Measurements from ENCODE around the gene PPP2R2B. TPM values are rescaled to one million over a fixed set of nuclear protein-coding genes. Genes with fewer than 3 reads are reported as not detected.

PPP2R2B gene
- total and polyA plus RNA-seq, 2 of the 4 experiments (the other 2 are of a cell fraction): not detected

DNA sequence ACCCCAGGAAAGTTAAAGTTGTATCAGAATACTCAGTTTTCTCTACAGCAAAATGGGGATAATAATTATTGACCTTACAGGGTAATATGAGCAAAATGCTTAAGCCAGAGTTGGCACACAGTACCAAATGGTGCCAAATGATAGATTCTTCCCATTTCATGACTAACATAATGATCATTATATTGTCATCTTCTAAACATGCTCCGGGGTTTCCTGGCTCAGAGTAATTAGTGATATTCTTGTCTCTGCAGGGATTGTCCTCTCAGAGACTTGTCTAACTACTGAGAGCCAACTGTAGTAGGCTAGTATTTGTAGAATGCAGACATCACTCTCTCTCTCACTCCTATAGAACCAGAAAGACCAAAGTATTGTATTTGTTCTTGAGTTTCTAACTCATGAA, 25.2 kb upstream of the PPP2R2B start:
- Histone ChIP-seq H2BK5ac (ENCODE audit: low read depth, low read length, poor library complexity, severe bottlenecking) (no peak overlapping the region), H2BK120ac (ENCODE audit: low read depth, low read length) (no peak overlapping the region), H3K36me3 (ENCODE audit: control insufficient read depth, insufficient read depth, low read length) (no peaks in the 10 kb centered on the region), H4K5ac (ENCODE audit: low read depth, low read length) (no peak overlapping the region), H4K91ac (ENCODE audit: insufficient read depth, low read depth, low read length) (no peak overlapping the region), H2AK9ac (replicated peaks; ENCODE audit: low read depth, low read length, poor library complexity) (no peak overlapping the region), H3K14ac (replicated peaks; ENCODE audit: low read depth, low read length) (no peak overlapping the region), H2BK15ac (ENCODE audit: low read depth, low read length) (no peak overlapping the region), H4K8ac (ENCODE audit: low read depth in 2 of 2, low read length in 2 of 2) (no peak overlapping the region), H3K9ac (ENCODE audit: low read depth, low read length) (no peak overlapping the region), H3K4me3 (ENCODE audit: insufficient read depth, low read depth, low read length) (no peak overlapping the region), H3K9me3 (ENCODE audit: control insufficient read depth, insufficient read depth, low read length) (no peaks in the 10 kb centered on the region), H3K56ac (ENCODE audit: extremely low read depth, insufficient read depth, low read length) (no peak overlapping the region), H3K27ac (ENCODE audit: insufficient read depth, low read length) (no peak overlapping the region), H3K23ac (ENCODE audit: low read depth, low read length) (no peak overlapping the region), H2AK5ac (ENCODE audit: low read depth, low read length) (no peak overlapping the region), H4K20me1 (ENCODE audit: insufficient read depth, low read length) (no peaks in the 10 kb centered on the region), H3K79me1 (ENCODE audit: low read depth in 1 of 2, low read length in 2 of 2) (no peaks in the 10 kb centered on the region), H3K4me1 (ENCODE audit: control insufficient read depth, insufficient read depth, low read length) (no peaks in the 10 kb centered on the region), H3K4me2 (ENCODE audit: low read depth, low read length) (no peak overlapping the region), H3K27me3 (ENCODE audit: control insufficient read depth, insufficient read depth, low read length) (no peaks in the 10 kb centered on the region), H3K4ac (ENCODE audit: low read depth, low read length) (no peak overlapping the region), H3K18ac (ENCODE audit: low read depth, low read length) (no peak overlapping the region), H2AFZ (replicated peaks; ENCODE audit: low read length, poor library complexity) (no peak overlapping the region), H2BK20ac (ENCODE audit: low read depth, low read length) (no peak overlapping the region), H3K9me1 (ENCODE audit: insufficient read depth, low read length) (no peaks in the 10 kb centered on the region)
- no peak for ATAC-seq (ENCODE audit: low read depth)
- BruUV-seq (replicated peaks): no TSS peak
- POLR2A ChIA-PET (ENCODE audit: unreplicated experiment): no interaction called here
- TF ChIP-seq POLR2A (IDR thresholded peaks at IDR 0.05; ENCODE audit: low read depth, low read length) (no peak), NFE2L2 (IDR thresholded peaks at IDR 0.05; ENCODE audit: low read depth, low read length) (no peak), FOS (IDR thresholded peaks at IDR 0.05; ENCODE audit: low read depth, low read length) (no peak), MAZ (IDR thresholded peaks at IDR 0.05; ENCODE audit: borderline replicate concordance, low read depth, low read length) (no peak), CHD1 (IDR thresholded peaks at IDR 0.05; ENCODE audit: low read depth, low read length) (no peak), CTCF (conservative IDR thresholded peaks at IDR 0.05; ENCODE audit: low read depth, low read length) (no peak), MXI1 (IDR thresholded peaks at IDR 0.05; ENCODE audit: borderline replicate concordance, low read depth, low read length) (no peak), SMC3 (IDR thresholded peaks at IDR 0.05; ENCODE audit: low read depth, low read length) (no peak), MAFK (IDR thresholded peaks at IDR 0.05; ENCODE audit: low read depth, low read length) (no peak), CEBPB (IDR thresholded peaks at IDR 0.05; ENCODE audit: low read depth, low read length) (no peak), RFX5 (IDR thresholded peaks at IDR 0.05; ENCODE audit: low read depth, low read length) (no peak), RCOR1 (IDR thresholded peaks at IDR 0.05; ENCODE audit: insufficient replicate concordance, low read length) (no peak), RAD21 (IDR thresholded peaks at IDR 0.05; ENCODE audit: low read length) (no peak), BHLHE40 (IDR thresholded peaks at IDR 0.05; ENCODE audit: low read depth, low read length) (no peak)
- TF ChIP-seq, protein P1, sequence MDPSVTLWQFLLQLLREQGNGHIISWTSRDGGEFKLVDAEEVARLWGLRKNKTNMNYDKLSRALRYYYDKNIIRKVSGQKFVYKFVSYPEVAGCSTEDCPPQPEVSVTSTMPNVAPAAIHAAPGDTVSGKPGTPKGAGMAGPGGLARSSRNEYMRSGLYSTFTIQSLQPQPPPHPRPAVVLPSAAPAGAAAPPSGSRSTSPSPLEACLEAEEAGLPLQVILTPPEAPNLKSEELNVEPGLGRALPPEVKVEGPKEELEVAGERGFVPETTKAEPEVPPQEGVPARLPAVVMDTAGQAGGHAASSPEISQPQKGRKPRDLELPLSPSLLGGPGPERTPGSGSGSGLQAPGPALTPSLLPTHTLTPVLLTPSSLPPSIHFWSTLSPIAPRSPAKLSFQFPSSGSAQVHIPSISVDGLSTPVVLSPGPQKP (IDR thresholded peaks at IDR 0.05; ENCODE audit: borderline replicate concordance, low read depth, low read length): no peak
- TF ChIP-seq, protein P2, sequence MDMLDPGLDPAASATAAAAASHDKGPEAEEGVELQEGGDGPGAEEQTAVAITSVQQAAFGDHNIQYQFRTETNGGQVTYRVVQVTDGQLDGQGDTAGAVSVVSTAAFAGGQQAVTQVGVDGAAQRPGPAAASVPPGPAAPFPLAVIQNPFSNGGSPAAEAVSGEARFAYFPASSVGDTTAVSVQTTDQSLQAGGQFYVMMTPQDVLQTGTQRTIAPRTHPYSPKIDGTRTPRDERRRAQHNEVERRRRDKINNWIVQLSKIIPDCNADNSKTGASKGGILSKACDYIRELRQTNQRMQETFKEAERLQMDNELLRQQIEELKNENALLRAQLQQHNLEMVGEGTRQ (IDR thresholded peaks at IDR 0.05; ENCODE audit: low read depth, low read length): no peak
- dilution Hi-C loops (cut with HindIII; ENCODE audit: low sequenced_read_pairs, unreplicated experiment): no loop called here
- CTCF ChIA-PET: no interaction called here
- WGBS, 2 experiments (ENCODE audit: extremely low coverage in 2 of 2, insufficient read length in 1 of 2): no CpG with 5 or more reads among the region's 1 CpG
- DNase-seq: no peak
- intact Hi-C loops (cut with micrococcal nuclease): no loop called here
- in situ Hi-C loops (cut with MboI; ENCODE audit: low sequenced_read_pairs): no loop called here
